Rectal smooth muscle tissue (tissue), 1 donor: ENCODE data around the gene TLCD4.

Experiments used
- H3K27ac ChIP-seq: one replicate; pipeline ENCODE4 v1.7.0; 2013; ENCODE audit warnings: low read depth, low read length, inconsistent platforms
- H3K27me3 ChIP-seq: one replicate; pipeline ENCODE4 v1.7.0; 2013; ENCODE audit warnings: low read length; ENCODE audit not compliant: control insufficient read depth, insufficient read depth
- H3K36me3 ChIP-seq: one replicate; pipeline ENCODE4 v1.7.0; 2013; ENCODE audit warnings: low read length; ENCODE audit not compliant: control insufficient read depth, insufficient read depth
- H3K4me1 ChIP-seq: one replicate; pipeline ENCODE4 v1.7.0; 2013; ENCODE audit warnings: low read length; ENCODE audit not compliant: control insufficient read depth, insufficient read depth
- H3K4me3 ChIP-seq: one replicate; pipeline ENCODE4 v1.7.0; 2013; ENCODE audit warnings: low read length
- H3K9ac ChIP-seq: one replicate; pipeline ENCODE4 v1.7.0; 2013; ENCODE audit warnings: low read length

Gene TLCD4

GRCh38 chr1:95098196-95098595 is 19.0 kb upstream of the TLCD4 start:
- no peak overlapping the region for H3K4me3 ChIP-seq

DNA sequence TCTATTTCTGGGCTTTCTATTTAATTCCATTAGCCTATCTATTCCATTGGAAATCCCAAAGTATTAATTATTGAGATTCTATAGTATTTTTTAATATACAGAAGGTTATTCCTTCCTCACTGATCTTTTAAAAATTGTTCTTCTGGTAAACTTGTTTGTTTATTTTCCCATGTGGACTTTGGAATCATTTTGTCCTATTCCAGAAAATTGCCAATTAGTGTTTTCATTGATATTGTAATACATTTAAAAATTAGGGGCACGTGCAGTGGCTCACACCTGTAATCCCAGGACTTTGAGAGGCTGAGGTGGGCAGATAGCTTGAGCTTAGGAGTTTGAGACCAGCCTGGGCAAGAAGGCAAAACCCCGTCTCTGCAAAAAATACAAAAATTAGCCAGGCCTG is 8.4 kb upstream of the TLCD4 start:
- Histone ChIP-seq H3K36me3 (no peaks in the 10 kb centered on the region), H3K9ac (no peak overlapping the region), H3K4me3 (no peak overlapping the region), H3K4me1 (no peaks in the 10 kb centered on the region), H3K27ac (no peak overlapping the region), H3K27me3 (no peaks in the 10 kb centered on the region)

More at GRCh38 chr1:95098196-95098595, 19.0 kb upstream of the TLCD4 start:
- Histone ChIP-seq H3K36me3 (no peaks in the 10 kb centered on the region), H3K27me3 (no peaks in the 10 kb centered on the region), H3K9ac (no peak overlapping the region), H3K27ac (no peak overlapping the region), H3K4me1 (no peaks in the 10 kb centered on the region)

- no peaks in the 10 kb centered on the region for H3K27me3 ChIP-seq
- H3K4me3 ChIP-seq: no peak overlapping the region
- H3K36me3 ChIP-seq: no peaks in the 10 kb centered on the region
- no peaks in the 10 kb centered on the region for H3K4me1 ChIP-seq
- H3K9ac ChIP-seq: no peak overlapping the region
- no peak overlapping the region for H3K27ac ChIP-seq
These were observed 6.1 kb upstream of the TLCD4 start for GRCh38 chr1:95111014-95111413.

- Histone ChIP-seq H3K27ac (no peak overlapping the region), H3K4me1 (peaks cover 2% of the 10 kb centered on the region), H3K9ac (no peak overlapping the region), H3K4me3 (no peak overlapping the region), H3K27me3 (no peaks in the 10 kb centered on the region), H3K36me3 (no peaks in the 10 kb centered on the region)
These were observed 3.5 kb upstream of the TLCD4 start for GRCh38 chr1:95113684-95114083.

DNA sequence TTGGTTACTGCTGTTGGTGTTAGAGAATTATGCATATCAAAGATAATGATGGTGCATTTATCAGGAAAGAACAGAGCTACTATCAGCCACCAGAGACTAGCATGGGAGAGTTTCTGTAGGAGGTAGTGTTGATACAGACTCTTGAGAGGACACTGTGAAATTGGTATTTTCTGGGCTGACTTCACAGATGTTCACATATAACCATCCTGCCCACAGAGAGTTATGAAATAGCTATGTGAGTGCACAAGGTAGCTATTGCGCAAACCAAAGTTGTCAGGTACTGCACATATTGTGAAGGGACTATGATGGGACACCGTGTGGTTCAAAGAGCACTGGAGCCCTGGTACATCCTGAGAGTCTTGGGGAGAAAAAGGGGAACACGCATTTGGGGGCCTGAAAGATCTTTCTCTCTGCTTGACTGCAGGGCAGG is 1.4 kb upstream of the TLCD4 start:
- H3K4me1 ChIP-seq: peaks cover 2% of the 10 kb centered on the region

GRCh38 chr1:95116580-95117206 is 462 bp upstream of the TLCD4 start:
- Histone ChIP-seq H3K27ac (peak overlapping the region; percentile 28), H3K36me3 (no peaks in the 10 kb centered on the region), H3K4me3 (peak overlapping the region; percentile 83), H3K4me1 (peaks cover 2% of the 10 kb centered on the region), H3K9ac (peak overlapping the region; percentile 45), H3K27me3 (no peaks in the 10 kb centered on the region)

More for the DNA sequence above, 1.4 kb upstream of the TLCD4 start:
- Histone ChIP-seq H3K9ac (no peak overlapping the region), H3K27me3 (no peaks in the 10 kb centered on the region), H3K4me3 (no peak overlapping the region), H3K27ac (no peak overlapping the region), H3K36me3 (no peaks in the 10 kb centered on the region)

DNA sequence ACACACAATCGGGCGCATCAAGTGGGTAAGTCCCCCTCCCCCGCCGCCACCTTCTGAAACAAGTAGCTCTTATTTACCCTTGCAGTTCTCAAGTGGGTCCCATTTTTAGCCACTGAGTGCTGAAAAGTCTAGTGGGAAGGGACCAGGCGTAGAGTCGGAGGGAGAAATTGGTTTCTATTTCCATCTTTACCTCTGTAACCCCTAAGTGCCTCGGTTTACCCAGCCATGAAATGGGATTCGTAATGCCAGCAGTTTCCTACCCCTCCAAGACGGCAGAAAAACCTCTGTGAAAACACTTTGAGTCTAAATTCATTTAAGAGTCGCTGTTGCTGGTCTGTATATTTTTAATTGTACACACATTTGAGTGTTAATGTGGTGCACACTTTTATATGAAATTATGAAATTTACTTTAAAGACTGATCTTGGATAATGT is 928 bp downstream of the TLCD4 start:
- H3K9ac ChIP-seq: peak overlapping the region; percentile 24
- no peaks in the 10 kb centered on the region for H3K27me3 ChIP-seq
- H3K27ac ChIP-seq: no peak overlapping the region
- peaks cover 2% of the 10 kb centered on the region for H3K4me1 ChIP-seq
- H3K4me3 ChIP-seq: peak overlapping the region; percentile 83
- no peaks in the 10 kb centered on the region for H3K36me3 ChIP-seq

- Histone ChIP-seq H3K36me3 (no peaks in the 10 kb centered on the region), H3K9ac (no peak overlapping the region), H3K27ac (no peak overlapping the region), H3K27me3 (no peaks in the 10 kb centered on the region), H3K4me1 (peaks cover 2% of the 10 kb centered on the region), H3K4me3 (no peak overlapping the region)
These were observed 1.6 kb downstream of the TLCD4 start for GRCh38 chr1:95118710-95119109.

DNA sequence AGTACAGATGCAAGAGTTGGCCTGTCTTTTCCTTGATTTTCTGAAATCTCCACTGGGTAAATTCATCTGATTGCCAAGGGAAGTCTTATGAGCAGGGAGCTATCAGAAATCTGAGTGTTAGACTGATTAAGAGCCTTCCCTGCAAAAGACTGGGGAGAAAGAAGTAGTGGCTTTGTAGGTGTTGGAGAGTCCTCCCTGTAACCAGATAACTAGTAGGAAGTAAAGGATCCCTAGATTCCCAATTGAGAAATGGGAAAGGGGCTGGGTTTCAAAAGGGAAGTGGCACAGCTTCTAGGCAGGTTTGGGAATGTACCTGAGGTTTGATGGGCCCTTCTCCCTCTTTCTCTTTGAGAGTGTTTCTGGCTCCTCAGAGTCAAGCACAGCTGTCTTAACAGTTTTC is 2.1 kb downstream of the TLCD4 start:
- H3K4me1 ChIP-seq: peaks cover 2% of the 10 kb centered on the region
- H3K36me3 ChIP-seq: no peaks in the 10 kb centered on the region
- no peak overlapping the region for H3K4me3 ChIP-seq
- H3K9ac ChIP-seq: no peak overlapping the region
- no peak overlapping the region for H3K27ac ChIP-seq
- no peaks in the 10 kb centered on the region for H3K27me3 ChIP-seq

DNA sequence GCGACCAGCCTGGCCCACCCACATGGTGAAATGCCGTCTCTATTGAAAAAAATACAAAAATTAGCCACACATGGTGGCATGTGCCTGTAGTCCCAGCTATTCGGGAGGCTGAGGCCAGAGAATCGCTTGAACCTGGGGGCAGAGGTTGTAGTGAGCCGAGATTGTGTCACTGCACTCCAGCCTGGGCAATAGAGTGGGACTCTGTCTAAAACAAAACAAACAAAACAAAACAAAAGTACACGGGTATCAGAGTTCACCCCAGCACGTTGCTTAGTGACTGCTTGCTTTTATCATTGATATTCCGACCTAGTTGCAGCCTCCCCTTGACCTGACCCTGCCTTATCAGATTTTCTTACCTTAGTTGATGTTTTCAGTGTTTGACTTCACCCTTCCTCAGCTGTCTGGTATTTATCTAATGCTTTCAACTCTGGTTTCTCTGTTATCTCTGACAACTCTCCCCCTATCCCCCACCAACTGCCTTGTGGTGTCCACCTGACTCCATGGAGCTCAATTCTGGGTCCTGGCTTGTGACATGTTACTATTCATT is 5.1 kb downstream of the TLCD4 start:
- no peak overlapping the region for H3K4me3 ChIP-seq
- H3K27me3 ChIP-seq: no peaks in the 10 kb centered on the region
- no peaks in the 10 kb centered on the region for H3K36me3 ChIP-seq
- no peak overlapping the region for H3K9ac ChIP-seq
- no peaks in the 10 kb centered on the region for H3K4me1 ChIP-seq
- no peak overlapping the region for H3K27ac ChIP-seq

GRCh38 chr1:95124342-95124741 is 7.2 kb downstream of the TLCD4 start:
- Histone ChIP-seq H3K4me3 (no peak overlapping the region), H3K27me3 (no peaks in the 10 kb centered on the region), H3K9ac (no peak overlapping the region), H3K36me3 (no peaks in the 10 kb centered on the region), H3K4me1 (no peaks in the 10 kb centered on the region), H3K27ac (no peak overlapping the region)

DNA sequence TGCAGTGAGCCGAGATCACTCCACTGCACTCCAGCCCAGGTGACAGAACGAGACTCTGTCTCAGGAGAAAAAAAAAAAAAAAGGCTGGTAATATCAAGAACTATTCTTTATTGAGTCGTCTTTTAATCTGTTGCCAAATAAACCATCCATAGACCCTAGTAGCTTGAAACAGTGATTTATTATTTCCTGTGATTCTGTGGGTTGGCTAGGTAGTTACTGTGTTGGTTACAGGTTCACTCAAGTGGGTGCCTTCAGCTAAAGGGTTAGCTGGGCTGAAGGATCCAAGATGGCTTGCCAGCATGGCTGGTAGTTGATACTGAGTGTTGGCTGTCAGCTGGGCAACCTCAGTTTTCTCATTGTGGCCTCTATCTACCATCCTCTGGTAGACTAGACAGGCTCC is 9.2 kb downstream of the TLCD4 start:
- Histone ChIP-seq H3K36me3 (no peaks in the 10 kb centered on the region), H3K4me1 (no peaks in the 10 kb centered on the region), H3K27ac (no peak overlapping the region), H3K9ac (no peak overlapping the region), H3K4me3 (no peak overlapping the region), H3K27me3 (no peaks in the 10 kb centered on the region)

GRCh38 chr1:95126846-95127245 is 9.7 kb downstream of the TLCD4 start:
- Histone ChIP-seq H3K4me3 (no peak overlapping the region), H3K9ac (no peak overlapping the region), H3K27me3 (no peaks in the 10 kb centered on the region), H3K27ac (no peak overlapping the region), H3K4me1 (no peaks in the 10 kb centered on the region), H3K36me3 (no peaks in the 10 kb centered on the region)
